ENCODE measurements around the gene TOMM20.

GRCh38 chr1:235088430-235088829, 40.2 kb downstream of the TOMM20 start:
- TF ChIP-seq HIVEP1 (CRISPR knock-in tag; IDR thresholded peaks at IDR 0.05) (no peak), SMAD1 (IDR thresholded peaks at IDR 0.05; ENCODE audit: low read depth, low read length, partially characterized antibody) (no peak), MEF2D (tag; conservative IDR thresholded peaks at IDR 0.05; ENCODE audit: low read depth) (no peak), HNRNPK (IDR thresholded peaks at IDR 0.05; ENCODE audit: low read depth, low read length, poor library complexity, severe bottlenecking) (no peak), ZNF3 (CRISPR knock-in tag; IDR thresholded peaks at IDR 0.05) (no peak), SPI1 (IDR thresholded peaks at IDR 0.05; ENCODE audit: borderline replicate concordance, low read depth, low read length) (no peak), TAF1 (IDR thresholded peaks at IDR 0.05; ENCODE audit: control insufficient read depth, extremely low read depth, insufficient read depth, low read length, severe bottlenecking) (no peak)
- TF ChIP-seq, protein P1, sequence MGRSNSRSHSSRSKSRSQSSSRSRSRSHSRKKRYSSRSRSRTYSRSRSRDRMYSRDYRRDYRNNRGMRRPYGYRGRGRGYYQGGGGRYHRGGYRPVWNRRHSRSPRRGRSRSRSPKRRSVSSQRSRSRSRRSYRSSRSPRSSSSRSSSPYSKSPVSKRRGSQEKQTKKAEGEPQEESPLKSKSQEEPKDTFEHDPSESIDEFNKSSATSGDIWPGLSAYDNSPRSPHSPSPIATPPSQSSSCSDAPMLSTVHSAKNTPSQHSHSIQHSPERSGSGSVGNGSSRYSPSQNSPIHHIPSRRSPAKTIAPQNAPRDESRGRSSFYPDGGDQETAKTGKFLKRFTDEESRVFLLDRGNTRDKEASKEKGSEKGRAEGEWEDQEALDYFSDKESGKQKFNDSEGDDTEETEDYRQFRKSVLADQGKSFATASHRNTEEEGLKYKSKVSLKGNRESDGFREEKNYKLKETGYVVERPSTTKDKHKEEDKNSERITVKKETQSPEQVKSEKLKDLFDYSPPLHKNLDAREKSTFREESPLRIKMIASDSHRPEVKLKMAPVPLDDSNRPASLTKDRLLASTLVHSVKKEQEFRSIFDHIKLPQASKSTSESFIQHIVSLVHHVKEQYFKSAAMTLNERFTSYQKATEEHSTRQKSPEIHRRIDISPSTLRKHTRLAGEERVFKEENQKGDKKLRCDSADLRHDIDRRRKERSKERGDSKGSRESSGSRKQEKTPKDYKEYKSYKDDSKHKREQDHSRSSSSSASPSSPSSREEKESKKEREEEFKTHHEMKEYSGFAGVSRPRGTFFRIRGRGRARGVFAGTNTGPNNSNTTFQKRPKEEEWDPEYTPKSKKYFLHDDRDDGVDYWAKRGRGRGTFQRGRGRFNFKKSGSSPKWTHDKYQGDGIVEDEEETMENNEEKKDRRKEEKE (IDR thresholded peaks at IDR 0.05; ENCODE audit: borderline replicate concordance in 1 of 2, control insufficient read depth in 1 of 2, low read depth in 2 of 2, low read length in 1 of 2), result no peak
